Ishikawa (cell line): ENCODE data around the gene APOBEC4.

Experiments used
- CEBPB ChIP-seq: IDR thresholded peaks from 2 replicates; pipeline ENCODE4 v1.6.1; 2012
- CREB1 ChIP-seq: IDR thresholded peaks from 2 replicates; pipeline ENCODE4 v1.6.1; 2012; ENCODE audit warnings: low read depth
- EGR1 ChIP-seq: IDR thresholded peaks from 2 replicates; pipeline ENCODE4 v1.6.1; 2012
- EP300 ChIP-seq: IDR thresholded peaks from 2 replicates; pipeline ENCODE4 v1.6.1; 2012; ENCODE audit warnings: borderline replicate concordance
- FOXM1 ChIP-seq: IDR thresholded peaks from 2 replicates; pipeline ENCODE4 v1.6.1; 2012; ENCODE audit warnings: low read depth, borderline replicate concordance
- NFIC ChIP-seq: IDR thresholded peaks from 2 replicates; pipeline ENCODE4 v1.6.1; 2012
- RAD21 ChIP-seq: IDR thresholded peaks from 2 replicates; pipeline ENCODE4 v1.6.1; 2012; ENCODE audit warnings: low read depth
- REST ChIP-seq: IDR thresholded peaks from 2 replicates; pipeline ENCODE4 v1.6.1; 2012; ENCODE audit warnings: low read depth, mild to moderate bottlenecking
- TAF1 ChIP-seq: IDR thresholded peaks from 2 replicates; pipeline ENCODE4 v1.6.1; 2012; ENCODE audit warnings: low read depth, mild to moderate bottlenecking
- TCF12 ChIP-seq: IDR thresholded peaks from 2 replicates; pipeline ENCODE4 v1.6.1; 2012; ENCODE audit warnings: low read depth
- TEAD4 ChIP-seq: IDR thresholded peaks from 2 replicates; pipeline ENCODE4 v1.6.1; 2012
- YY1 ChIP-seq: IDR thresholded peaks from 2 replicates; pipeline ENCODE4 v1.6.1; 2012; ENCODE audit warnings: low read depth
- ZBTB7A ChIP-seq: IDR thresholded peaks from 2 replicates; pipeline ENCODE4 v1.6.1; 2012; ENCODE audit warnings: low read depth
- TF ChIP-seq, protein P1 (sequence below): IDR thresholded peaks from 2 replicates; pipeline ENCODE4 v1.6.1; 2012
- TF ChIP-seq, protein P2 (sequence below): IDR thresholded peaks from 2 replicates; pipeline ENCODE4 v1.6.1; 2012

The APOBEC4 gene

DNA sequence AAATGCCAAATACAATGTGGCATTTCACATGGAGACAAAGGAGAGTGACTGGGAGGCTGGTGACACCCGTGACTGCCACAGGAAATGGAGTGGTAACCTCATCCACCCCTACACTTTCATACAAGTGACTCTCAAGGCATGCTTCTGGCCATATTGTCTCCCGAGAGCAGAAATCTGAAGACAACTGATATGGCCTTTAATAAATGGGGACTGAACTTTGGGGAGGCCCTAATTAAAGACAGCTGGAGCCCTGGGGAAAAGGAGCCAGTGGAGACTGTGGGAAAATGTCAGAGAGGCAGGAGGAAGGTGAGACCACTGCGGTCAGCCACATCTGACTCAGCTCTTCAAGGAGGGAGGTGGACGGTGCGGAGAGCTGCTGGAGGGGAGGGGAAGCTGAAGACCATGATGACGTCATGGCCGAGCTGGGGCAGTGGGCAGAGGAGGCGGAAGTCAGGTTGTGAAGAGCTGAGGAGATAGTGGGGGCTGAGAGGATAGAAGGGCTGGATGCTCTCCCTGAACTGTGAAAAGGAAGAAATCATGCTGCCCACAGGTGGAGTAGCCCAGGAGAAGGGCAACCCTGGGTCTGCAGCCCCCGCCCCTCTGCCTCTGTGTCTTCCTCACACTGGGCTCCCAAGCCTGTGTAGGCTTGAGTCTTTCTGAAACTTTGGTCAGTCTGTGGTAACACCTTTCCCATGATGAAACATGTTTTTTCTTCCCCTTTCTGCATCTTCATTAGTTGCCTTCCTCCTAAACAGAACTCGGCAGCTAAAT, 48.9 kb downstream of the APOBEC4 start:
- TF ChIP-seq YY1 (no peak), CEBPB (no peak), TCF12 (no peak), NFIC (no peak), EP300 (no peak), EGR1 (no peak), TAF1 (no peak), REST (no peak), ZBTB7A (no peak), CREB1 (no peak), TEAD4 (no peak), FOXM1 (no peak), RAD21 (no peak)
- TF ChIP-seq, protein P1, sequence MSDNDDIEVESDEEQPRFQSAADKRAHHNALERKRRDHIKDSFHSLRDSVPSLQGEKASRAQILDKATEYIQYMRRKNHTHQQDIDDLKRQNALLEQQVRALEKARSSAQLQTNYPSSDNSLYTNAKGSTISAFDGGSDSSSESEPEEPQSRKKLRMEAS, result no peak
- TF ChIP-seq, protein P2, sequence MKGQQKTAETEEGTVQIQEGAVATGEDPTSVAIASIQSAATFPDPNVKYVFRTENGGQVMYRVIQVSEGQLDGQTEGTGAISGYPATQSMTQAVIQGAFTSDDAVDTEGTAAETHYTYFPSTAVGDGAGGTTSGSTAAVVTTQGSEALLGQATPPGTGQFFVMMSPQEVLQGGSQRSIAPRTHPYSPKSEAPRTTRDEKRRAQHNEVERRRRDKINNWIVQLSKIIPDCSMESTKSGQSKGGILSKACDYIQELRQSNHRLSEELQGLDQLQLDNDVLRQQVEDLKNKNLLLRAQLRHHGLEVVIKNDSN, result no peak

DNA sequence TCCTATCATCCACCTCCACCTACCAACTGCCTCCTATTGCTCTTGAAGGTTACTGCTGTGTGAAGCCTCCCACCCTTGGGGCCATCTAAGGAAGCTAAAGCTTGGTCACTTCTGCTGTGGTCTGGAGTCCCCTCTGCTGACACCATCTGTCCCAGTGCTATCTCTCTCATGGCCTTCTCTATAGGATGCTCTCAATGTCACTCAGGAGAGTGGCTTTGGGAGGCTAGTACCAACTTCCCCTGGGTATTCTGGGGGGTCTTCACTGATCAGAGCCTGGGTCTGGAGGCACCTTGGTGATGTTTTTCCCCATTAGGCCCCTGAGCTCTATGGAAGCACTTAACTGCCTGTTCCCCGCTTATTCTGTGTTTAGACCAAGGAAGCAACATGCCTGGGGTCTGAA, 50.6 kb downstream of the APOBEC4 start:
- TF ChIP-seq TAF1 (no peak), EGR1 (no peak), CEBPB (no peak), YY1 (no peak), CREB1 (no peak)
- TF ChIP-seq, protein P2, result no peak

DNA sequence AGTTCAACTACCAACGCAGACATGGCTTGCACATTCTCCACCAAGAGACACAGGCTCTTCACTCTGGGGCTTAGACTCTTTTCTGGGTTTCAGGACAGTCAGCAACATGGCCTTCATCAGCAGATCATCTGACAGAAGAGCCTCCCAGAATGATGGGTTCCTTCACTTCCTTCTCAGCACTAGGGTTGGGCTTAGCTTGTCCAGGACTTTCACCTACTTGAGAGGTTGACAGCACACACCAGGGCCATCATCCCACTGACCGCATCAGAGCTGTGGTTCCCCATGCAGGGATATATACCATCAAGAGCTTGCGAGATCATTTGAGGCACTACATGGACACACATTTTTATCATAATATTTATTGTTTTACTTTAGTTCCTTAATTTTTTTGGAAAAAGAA, 52.5 kb downstream of the APOBEC4 start:
- TF ChIP-seq REST (no peak), NFIC (no peak), CREB1 (no peak), RAD21 (no peak), TEAD4 (no peak), YY1 (no peak), EGR1 (no peak)
- TF ChIP-seq, protein P2, result no peak
- TF ChIP-seq, protein P1, result no peak

DNA sequence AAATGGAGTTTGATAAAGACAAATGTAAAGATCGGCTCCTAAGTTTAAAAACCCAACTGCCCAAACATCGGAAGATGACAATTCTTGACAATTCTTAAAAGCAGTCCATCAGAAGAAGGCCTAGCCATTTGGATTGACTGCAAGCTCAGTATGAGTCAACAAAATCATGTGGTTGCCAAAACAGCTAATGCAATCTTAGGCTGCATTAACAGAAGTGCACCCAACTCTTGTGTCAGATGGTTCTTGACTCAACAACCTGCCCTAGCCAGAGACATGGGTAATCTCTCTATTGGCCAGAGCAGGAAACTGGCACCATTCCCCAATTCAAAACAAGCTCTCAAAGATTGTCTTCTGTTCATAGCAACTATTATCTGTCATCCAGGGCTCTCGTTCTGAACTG, 53.0 kb downstream of the APOBEC4 start:
- TF ChIP-seq ZBTB7A (no peak), NFIC (no peak), TAF1 (no peak), CEBPB (no peak), YY1 (no peak), FOXM1 (no peak), TCF12 (no peak), TEAD4 (no peak), CREB1 (no peak), RAD21 (no peak)
- TF ChIP-seq, protein P1, result no peak

- TF ChIP-seq TEAD4 (no peak), YY1 (no peak), EGR1 (no peak), NFIC (no peak), RAD21 (no peak), REST (no peak), TCF12 (no peak), TAF1 (no peak), CREB1 (no peak), EP300 (no peak), ZBTB7A (no peak), CEBPB (no peak), FOXM1 (no peak)
- TF ChIP-seq, protein P2, result no peak
- TF ChIP-seq, protein P1, result no peak
Observed at GRCh38 chr1:183598386-183598785, 54.7 kb downstream of the APOBEC4 start.
